WTC11 (cell line): Measurements from ENCODE around the gene OR6C76. TPM values are rescaled to one million over a fixed set of nuclear protein-coding genes. Genes with fewer than 3 reads are reported as not detected.
"Not testable (repeated sequence)": the region's sequence is repeated elsewhere in the genome, so short reads cannot be mapped to it uniquely, and the experiment has no call there.

Source experiments
- ATAC-seq: fragments of 200-7000 bp; cut with Tn5 transposase; 2 replicates; pipeline ENCODE4 v1.10.0; 2021; ENCODE audit warnings: mild to moderate bottlenecking, moderate library complexity
- CTCF ChIA-PET: fragments of 300-600 bp; sonication (Branson Sonifier 250); formaldehyde crosslinking; loops from one replicate; lab custom pipeline; 2021; ENCODE audit warnings: antibody characterized with exemption; lab: Charles Lee
- POLR2A ChIA-PET: fragments of 350-600 bp; sonication (Branson Sonifier 250); formaldehyde crosslinking; loops from one replicate; lab custom pipeline; 2021; ENCODE audit warnings: antibody characterized with exemption; lab: Charles Lee
- DNase-seq: peaks from one replicate; pipeline ENCODE4 v3.0.0; 2021; ENCODE audit warnings: low spot score
- H3K27ac Mint-ChIP-seq: 2 replicates; pipeline ENCODE4 v1.8.0; 2021; ENCODE audit warnings: mixed read lengths
- H3K27me3 Mint-ChIP-seq: 2 replicates; pipeline ENCODE4 v1.8.0; 2021; ENCODE audit warnings: low read depth, mild to moderate bottlenecking, moderate library complexity, mixed read lengths
- H3K36me3 Mint-ChIP-seq: 2 replicates; pipeline ENCODE4 v1.8.0; 2021; ENCODE audit warnings: mixed read lengths
- H3K4me1 Mint-ChIP-seq: 2 replicates; pipeline ENCODE4 v1.8.0; 2022; ENCODE audit warnings: mixed read lengths
- H3K4me3 Mint-ChIP-seq: 2 replicates; pipeline ENCODE4 v1.8.0; 2021; ENCODE audit warnings: mild to moderate bottlenecking, moderate library complexity, mixed read lengths
- H3K9me3 Mint-ChIP-seq: 2 replicates; pipeline ENCODE4 v1.8.0; 2021; ENCODE audit warnings: mixed read lengths
- E2F1 ChIP-seq: sonication (generic); formaldehyde crosslinking; IDR thresholded peaks from 2 replicates; pipeline ENCODE4 v1.8.0; 2022; ENCODE audit warnings: mild to moderate bottlenecking, missing genetic modification reagents
- E2F5 ChIP-seq: sonication (generic); formaldehyde crosslinking; IDR thresholded peaks from 2 replicates; pipeline ENCODE4 v1.8.1; 2022; ENCODE audit warnings: mild to moderate bottlenecking, moderate library complexity, missing genetic modification reagents
- ERG ChIP-seq: fragments of 250-450 bp; sonication (Bioruptor Pico); IDR thresholded peaks from 2 replicates; pipeline ENCODE4 v1.8.0; 2021; ENCODE audit warnings: mild to moderate bottlenecking
- ETV6 ChIP-seq: sonication (generic); formaldehyde crosslinking; IDR thresholded peaks from 2 replicates; pipeline ENCODE4 v1.8.1; 2022; ENCODE audit warnings: mild to moderate bottlenecking, missing genetic modification reagents
- GTF2I ChIP-seq: fragments of 250-450 bp; sonication (Bioruptor Pico); conservative IDR thresholded peaks from 2 replicates; pipeline ENCODE4 v1.4.0; 2021; ENCODE audit warnings: mild to moderate bottlenecking
- HMGA2 ChIP-seq: fragments of 250-450 bp; sonication (Bioruptor Pico); IDR thresholded peaks from 2 replicates; pipeline ENCODE4 v1.4.0; 2021; ENCODE audit warnings: mild to moderate bottlenecking, moderate library complexity
- JUN ChIP-seq: sonication (generic); formaldehyde crosslinking; IDR thresholded peaks from 2 replicates; pipeline ENCODE4 v1.8.0; 2023; ENCODE audit warnings: mild to moderate bottlenecking, missing genetic modification reagents
- MAX ChIP-seq: sonication (generic); formaldehyde crosslinking; IDR thresholded peaks from 2 replicates; pipeline ENCODE4 v1.8.0; 2022; ENCODE audit warnings: mild to moderate bottlenecking, missing genetic modification reagents
- NFATC4 ChIP-seq: fragments of 250-450 bp; sonication (Bioruptor Pico); IDR thresholded peaks from 2 replicates; pipeline ENCODE4 v1.9.0; 2021; ENCODE audit warnings: mild to moderate bottlenecking
- NFYB ChIP-seq: sonication (generic); formaldehyde crosslinking; conservative IDR thresholded peaks from 2 replicates; pipeline ENCODE4 v1.8.0; 2022; ENCODE audit warnings: low read depth, missing genetic modification reagents
- NR1H2 ChIP-seq: sonication (generic); formaldehyde crosslinking; IDR thresholded peaks from 2 replicates; pipeline ENCODE4 v1.9.0; 2021; ENCODE audit warnings: mild to moderate bottlenecking, moderate library complexity, missing genetic modification reagents
- NR2C2 ChIP-seq: sonication (generic); formaldehyde crosslinking; IDR thresholded peaks from 2 replicates; pipeline ENCODE4 v1.8.0; 2022; ENCODE audit warnings: mild to moderate bottlenecking, missing genetic modification reagents
- TCF7 ChIP-seq: sonication (generic); formaldehyde crosslinking; IDR thresholded peaks from 2 replicates; pipeline ENCODE4 v1.8.0; 2022; ENCODE audit warnings: mild to moderate bottlenecking, low read depth, missing genetic modification reagents, moderate library complexity
- ZNF263 ChIP-seq: sonication (generic); formaldehyde crosslinking; IDR thresholded peaks from 2 replicates; pipeline ENCODE4 v1.8.1; 2022; ENCODE audit warnings: low read depth, mild to moderate bottlenecking, moderate library complexity, missing genetic modification reagents
- ZNF671 ChIP-seq: fragments of 250-450 bp; sonication (Bioruptor Pico); IDR thresholded peaks from 2 replicates; pipeline ENCODE4 v1.8.0; 2021; ENCODE audit warnings: mild to moderate bottlenecking
- total RNA-seq: library from RNA; stranded (reverse); gene quantifications from 3 replicates; pipeline ENCODE4 v1.2.3, GENCODE V29; 2021
- TF ChIP-seq, protein P1 (sequence below): sonication (generic); formaldehyde crosslinking; IDR thresholded peaks from 2 replicates; pipeline ENCODE4 v1.8.1; 2022; ENCODE audit warnings: mild to moderate bottlenecking, missing genetic modification reagents, moderate library complexity, borderline replicate concordance
- TF ChIP-seq, protein P2 (sequence below): sonication (generic); formaldehyde crosslinking; IDR thresholded peaks from 2 replicates; pipeline ENCODE4 v1.8.0; 2023; ENCODE audit warnings: mild to moderate bottlenecking, missing genetic modification reagents

The OR6C76 gene
- total RNA-seq, 1 experiment from 2014 or later = not detected

DNA sequence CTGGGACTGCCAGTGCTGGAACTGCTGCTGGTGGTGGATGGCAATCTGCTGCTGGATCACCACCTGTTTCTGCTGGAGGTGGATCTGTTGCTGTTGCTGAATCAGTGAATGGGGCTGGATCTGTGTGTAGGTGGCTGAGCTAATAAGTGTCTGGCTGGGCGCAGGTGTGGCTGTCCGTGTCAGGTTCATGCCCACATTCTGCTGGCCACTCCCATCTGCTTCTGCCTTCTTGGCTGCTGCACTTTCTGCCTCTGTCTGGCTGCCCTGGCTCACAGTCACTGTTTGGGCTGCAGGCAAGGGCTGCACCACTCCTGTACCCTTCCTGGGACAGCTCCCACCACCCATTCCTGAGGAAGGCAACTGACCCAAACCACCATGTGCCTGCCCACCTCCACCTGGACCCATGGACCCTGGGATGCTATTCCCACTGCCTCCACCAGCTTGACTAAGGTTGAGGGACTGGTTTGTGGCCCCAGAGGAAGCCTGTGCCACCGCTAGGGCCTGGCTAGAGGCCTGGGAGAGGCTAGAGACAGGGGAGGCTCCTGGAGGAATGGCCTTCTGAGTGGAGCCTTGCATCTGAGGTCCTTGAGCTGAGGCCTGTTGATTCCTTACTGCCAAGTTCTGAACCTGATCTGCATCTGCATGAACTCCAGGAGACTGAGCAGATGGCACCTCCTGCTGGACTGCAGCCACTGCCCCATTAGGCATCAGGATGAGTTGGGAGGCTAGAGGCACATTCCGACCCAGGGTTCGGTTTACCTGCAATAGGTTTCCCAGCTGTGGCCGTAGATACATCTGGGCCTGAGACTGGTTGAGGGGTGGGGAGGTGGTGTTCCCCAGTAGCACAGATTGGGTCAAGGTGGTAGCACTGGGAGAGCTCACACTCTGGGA is 12.3 kb upstream of the OR6C76 start:
- CTCF ChIA-PET, H3K4me3 Mint-ChIP-seq, H3K9me3 Mint-ChIP-seq, H3K27me3 Mint-ChIP-seq, H3K27ac Mint-ChIP-seq, H3K36me3 Mint-ChIP-seq, POLR2A ChIA-PET: not testable (repeated sequence)
- DNase-seq (peak; percentile 19), ATAC-seq (peak; percentile 11)
- H3K4me1 Mint-ChIP-seq = peaks cover 20% of the 10 kb centered on the region

DNA sequence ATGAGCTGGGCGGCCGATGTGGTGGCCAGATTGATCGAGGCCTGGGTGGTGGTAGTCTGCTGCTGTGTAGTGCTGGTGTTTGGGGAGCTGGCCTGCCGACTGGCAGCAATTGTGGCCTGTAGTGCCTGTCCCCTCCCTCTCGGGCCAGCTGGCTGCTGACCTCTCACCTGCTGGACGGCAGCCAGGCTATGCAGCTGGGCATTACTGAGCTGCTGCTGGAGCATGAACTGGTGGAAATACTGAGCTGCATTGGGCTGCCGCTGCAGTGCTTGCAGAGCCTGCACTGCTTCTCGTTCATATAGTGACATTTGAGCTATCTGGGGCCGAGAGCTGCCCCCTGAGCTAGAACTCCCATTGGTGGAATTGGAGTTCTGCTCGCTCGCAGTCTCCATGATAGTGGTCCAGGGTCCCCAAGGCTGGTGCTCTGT is 11.6 kb upstream of the OR6C76 start:
- H3K27me3 Mint-ChIP-seq, H3K36me3 Mint-ChIP-seq, H3K9me3 Mint-ChIP-seq, H3K27ac Mint-ChIP-seq, POLR2A ChIA-PET: not testable (repeated sequence)
- CTCF ChIA-PET = interaction anchor here (0.6 kb wide), 1 partner anchor 242 kb away, joined by 3 read pairs; no protein-coding TSS in a partner anchor
- DNase-seq = peak; percentile 13
- peak; percentile 80 for ATAC-seq
- peaks cover 20% of the 10 kb centered on the region for H3K4me1 Mint-ChIP-seq
- peak overlapping the region; percentile 42 for H3K4me3 Mint-ChIP-seq

DNA sequence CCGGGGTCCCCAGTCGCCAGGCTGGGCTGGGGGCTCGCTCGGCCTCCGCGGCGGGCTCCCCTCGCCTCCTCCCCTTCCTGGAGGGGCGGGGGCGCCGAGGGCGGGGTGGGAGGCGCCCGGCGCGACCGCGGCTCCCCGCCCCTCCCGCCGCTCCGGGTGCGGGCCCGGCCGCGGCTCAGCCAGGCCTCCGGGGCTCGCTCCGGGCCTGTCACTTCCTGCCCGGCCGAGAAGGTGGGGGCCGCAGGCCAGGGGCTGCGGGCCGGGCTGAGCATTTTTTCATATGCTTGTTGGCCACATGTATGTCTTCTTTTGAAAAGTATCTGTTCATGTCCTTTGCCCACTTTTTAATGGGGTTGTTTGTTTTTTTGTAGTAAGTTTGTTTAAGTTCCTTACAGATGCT is 11.2 kb upstream of the OR6C76 start:
- Mint-ChIP-seq H3K4me1 (peaks cover 20% of the 10 kb centered on the region), H3K4me3 (peak overlapping the region; percentile 64)
- DNase-seq, H3K9me3 Mint-ChIP-seq, POLR2A ChIA-PET, H3K36me3 Mint-ChIP-seq, H3K27me3 Mint-ChIP-seq, H3K27ac Mint-ChIP-seq: not testable (repeated sequence)
- peak; percentile 88 for ATAC-seq
- CTCF ChIA-PET = interaction anchor here (0.6 kb wide), 1 partner anchor 242 kb away, joined by 3 read pairs; no protein-coding TSS in a partner anchor

- H3K4me3 Mint-ChIP-seq = no peak overlapping the region
- peaks cover 20% of the 10 kb centered on the region for H3K4me1 Mint-ChIP-seq
- DNase-seq = no peak
- no peaks in the 10 kb centered on the region; the same call in 1 of the 2 replicates for H3K27me3 Mint-ChIP-seq
- ChIA-PET CTCF (no interaction called here), POLR2A (no interaction called here)
- H3K27ac Mint-ChIP-seq = no peak overlapping the region
- H3K9me3 Mint-ChIP-seq = no peaks in the 10 kb centered on the region
- no peaks in the 10 kb centered on the region for H3K36me3 Mint-ChIP-seq
- no peak for ATAC-seq
- TF ChIP-seq TCF7 (CRISPR knock-in tag) = no peak
- TF ChIP-seq, protein P1, sequence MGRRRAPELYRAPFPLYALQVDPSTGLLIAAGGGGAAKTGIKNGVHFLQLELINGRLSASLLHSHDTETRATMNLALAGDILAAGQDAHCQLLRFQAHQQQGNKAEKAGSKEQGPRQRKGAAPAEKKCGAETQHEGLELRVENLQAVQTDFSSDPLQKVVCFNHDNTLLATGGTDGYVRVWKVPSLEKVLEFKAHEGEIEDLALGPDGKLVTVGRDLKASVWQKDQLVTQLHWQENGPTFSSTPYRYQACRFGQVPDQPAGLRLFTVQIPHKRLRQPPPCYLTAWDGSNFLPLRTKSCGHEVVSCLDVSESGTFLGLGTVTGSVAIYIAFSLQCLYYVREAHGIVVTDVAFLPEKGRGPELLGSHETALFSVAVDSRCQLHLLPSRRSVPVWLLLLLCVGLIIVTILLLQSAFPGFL (CRISPR knock-in tag) = no peak
- TF ChIP-seq, protein P2, sequence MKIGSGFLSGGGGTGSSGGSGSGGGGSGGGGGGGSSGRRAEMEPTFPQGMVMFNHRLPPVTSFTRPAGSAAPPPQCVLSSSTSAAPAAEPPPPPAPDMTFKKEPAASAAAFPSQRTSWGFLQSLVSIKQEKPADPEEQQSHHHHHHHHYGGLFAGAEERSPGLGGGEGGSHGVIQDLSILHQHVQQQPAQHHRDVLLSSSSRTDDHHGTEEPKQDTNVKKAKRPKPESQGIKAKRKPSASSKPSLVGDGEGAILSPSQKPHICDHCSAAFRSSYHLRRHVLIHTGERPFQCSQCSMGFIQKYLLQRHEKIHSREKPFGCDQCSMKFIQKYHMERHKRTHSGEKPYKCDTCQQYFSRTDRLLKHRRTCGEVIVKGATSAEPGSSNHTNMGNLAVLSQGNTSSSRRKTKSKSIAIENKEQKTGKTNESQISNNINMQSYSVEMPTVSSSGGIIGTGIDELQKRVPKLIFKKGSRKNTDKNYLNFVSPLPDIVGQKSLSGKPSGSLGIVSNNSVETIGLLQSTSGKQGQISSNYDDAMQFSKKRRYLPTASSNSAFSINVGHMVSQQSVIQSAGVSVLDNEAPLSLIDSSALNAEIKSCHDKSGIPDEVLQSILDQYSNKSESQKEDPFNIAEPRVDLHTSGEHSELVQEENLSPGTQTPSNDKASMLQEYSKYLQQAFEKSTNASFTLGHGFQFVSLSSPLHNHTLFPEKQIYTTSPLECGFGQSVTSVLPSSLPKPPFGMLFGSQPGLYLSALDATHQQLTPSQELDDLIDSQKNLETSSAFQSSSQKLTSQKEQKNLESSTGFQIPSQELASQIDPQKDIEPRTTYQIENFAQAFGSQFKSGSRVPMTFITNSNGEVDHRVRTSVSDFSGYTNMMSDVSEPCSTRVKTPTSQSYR = no peak
These were observed 9.1 kb upstream of the OR6C76 start for GRCh38 chr12:55416961-55417360.

- no peaks in the 10 kb centered on the region for H3K9me3 Mint-ChIP-seq
- H3K27ac Mint-ChIP-seq = no peak overlapping the region
- ChIA-PET POLR2A (no interaction called here), CTCF (no interaction called here)
- H3K4me3 Mint-ChIP-seq = no peak overlapping the region
- peaks cover 10% of the 10 kb centered on the region for H3K4me1 Mint-ChIP-seq
- no peak for DNase-seq
- H3K36me3 Mint-ChIP-seq = no peaks in the 10 kb centered on the region
- H3K27me3 Mint-ChIP-seq = no peaks in the 10 kb centered on the region
- no peak for ATAC-seq
- no peak for TF ChIP-seq E2F1
- TF ChIP-seq E2F5 (CRISPR knock-in tag) = no peak
- TF ChIP-seq MAX (CRISPR knock-in tag) = no peak
- no peak for TF ChIP-seq HMGA2 (CRISPR knock-in tag)
- no peak for TF ChIP-seq ZNF263 (CRISPR knock-in tag)
- no peak for TF ChIP-seq NR1H2 (CRISPR knock-in tag)
- TF ChIP-seq ERG = no peak
- TF ChIP-seq JUN (CRISPR knock-in tag) = no peak
- TF ChIP-seq ETV6 (CRISPR knock-in tag) = no peak
- no peak for TF ChIP-seq NFYB (CRISPR knock-in tag)
- TF ChIP-seq ZNF671 = no peak
- TF ChIP-seq NFATC4 = no peak
- no peak for TF ChIP-seq NR2C2 (CRISPR knock-in tag)
- no peak for TF ChIP-seq GTF2I (CRISPR knock-in tag)
These were observed 5.6 kb upstream of the OR6C76 start for GRCh38 chr12:55420307-55420962.
